IPS-NIHi7 (cell line): ENCODE measurements around the gene FADS1.

Experiments
- DNase-seq: peaks from one replicate; pipeline ENCODE4 v3.0.0; 2012; ENCODE audit warnings: mixed read lengths; ENCODE audit errors: extremely low spot score

The FADS1 gene

GRCh38 chr11:61846362-61847020 is 29.7 kb upstream of the FADS1 start:
- DNase-seq, result no peak

GRCh38 chr11:61844909-61845565 is 28.2 kb upstream of the FADS1 start:
- no peak for DNase-seq

GRCh38 chr11:61842528-61842820 is 25.7 kb upstream of the FADS1 start:
- DNase-seq, result no peak

GRCh38 chr11:61841636-61842527 is 25.1 kb upstream of the FADS1 start:
- DNase-seq, result no peak

- DNase-seq, result no peak
Observed at GRCh38 chr11:61840371-61840770, 23.6 kb upstream of the FADS1 start.

- no peak for DNase-seq
Observed at GRCh38 chr11:61839742-61840141, 22.9 kb upstream of the FADS1 start.

- no peak for DNase-seq
Observed at GRCh38 chr11:61838921-61839320, 22.1 kb upstream of the FADS1 start.

- DNase-seq, result no peak
Observed at GRCh38 chr11:61838501-61838900, 21.7 kb upstream of the FADS1 start.

- no peak for DNase-seq
Observed at GRCh38 chr11:61837411-61838005, 20.7 kb upstream of the FADS1 start.

- DNase-seq, result no peak
Observed at GRCh38 chr11:61836193-61836592, 19.4 kb upstream of the FADS1 start.

GRCh38 chr11:61834278-61835048 is 17.7 kb upstream of the FADS1 start:
- DNase-seq, result peak; percentile 60

- DNase-seq, result no peak
Observed at GRCh38 chr11:61833926-61834277, 17.1 kb upstream of the FADS1 start.

GRCh38 chr11:61833471-61833870 is 16.7 kb upstream of the FADS1 start:
- no peak for DNase-seq

GRCh38 chr11:61832754-61833153 is 16.0 kb upstream of the FADS1 start:
- DNase-seq, result no peak

GRCh38 chr11:61832207-61832606 is 15.4 kb upstream of the FADS1 start:
- DNase-seq, result no peak

- no peak for DNase-seq
Observed at GRCh38 chr11:61830237-61831105, 13.7 kb upstream of the FADS1 start.

GRCh38 chr11:61829806-61830205 is 13.0 kb upstream of the FADS1 start:
- no peak for DNase-seq

GRCh38 chr11:61828629-61829407 is 12.0 kb upstream of the FADS1 start:
- peak; percentile 63 for DNase-seq

GRCh38 chr11:61828379-61828628 is 11.5 kb upstream of the FADS1 start:
- DNase-seq, result no peak
